Measurements from ENCODE around the gene MTURN. TPM values are rescaled to one million over a fixed set of nuclear protein-coding genes. Genes with fewer than 3 reads are reported as not detected.

MTURN gene
- total RNA-seq, 1 experiment from 2014 or later, result 7.5 TPM

DNA sequence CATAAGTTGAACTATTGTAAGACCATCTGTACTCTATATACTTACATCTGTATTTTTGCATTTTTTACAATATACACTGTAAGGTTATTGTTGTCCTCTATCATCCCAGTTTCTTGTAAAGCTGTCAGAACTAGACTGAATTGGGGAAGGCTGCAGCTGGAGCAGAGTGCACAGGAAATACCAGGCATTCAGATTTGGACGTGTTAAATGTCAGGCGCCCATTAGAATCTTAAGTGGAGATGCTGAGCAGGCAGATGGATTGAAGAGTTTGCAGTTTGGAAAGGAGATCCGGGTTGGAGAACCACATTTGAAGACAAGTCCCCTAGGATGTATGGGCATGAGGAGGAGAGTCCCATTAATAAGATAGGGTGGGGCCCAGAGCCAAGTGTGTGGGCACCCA, 40.4 kb downstream of the MTURN start:
- intact Hi-C loops (cut with micrococcal nuclease), result no loop called here

DNA sequence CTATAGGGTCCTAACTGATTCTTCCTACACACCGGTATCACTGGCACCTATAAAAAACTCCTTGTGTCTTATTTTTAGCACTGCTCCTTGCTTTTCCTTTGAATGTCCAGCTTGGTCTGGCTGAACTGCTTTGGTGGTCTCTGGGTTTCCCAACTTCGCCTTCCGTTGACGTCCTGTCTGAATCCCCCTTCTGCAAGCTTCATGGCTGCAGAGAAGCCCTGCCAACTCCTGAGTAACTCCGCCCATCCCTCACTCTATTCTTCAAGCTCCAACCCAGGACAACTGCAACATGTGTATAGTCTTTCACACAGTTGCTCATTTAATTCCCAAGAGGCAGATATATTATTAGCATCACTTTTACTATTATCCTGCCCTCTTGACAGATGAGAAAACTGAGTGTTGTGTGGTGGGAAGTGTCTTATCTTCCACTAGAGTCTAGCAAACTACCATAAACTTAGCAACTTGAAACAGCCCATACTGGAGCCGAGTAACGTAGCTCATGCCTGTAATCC, 40.9 kb downstream of the MTURN start:
- no peaks in the 10 kb centered on the region for H3K9me3 Mint-ChIP-seq (ENCODE audit: unreplicated experiment)
- ChIA-PET POLR2A (interaction anchor here (0.5 kb wide), 1 partner anchor 149 kb away, joined by 3 read pairs; the partner anchor contains the start of gene FKBP14), CTCF (interaction anchor here (0.6 to 1.5 kb wide), 7 partner anchors 10 to 379 kb away, joined by 3 to 6 read pairs (median 3); no protein-coding TSS in a partner anchor)
- peaks cover 23% of the 10 kb centered on the region for H3K4me1 Mint-ChIP-seq (ENCODE audit: insufficient read depth, unreplicated experiment)
- BruUV-seq (replicated peaks), result no TSS peak
- no peaks in the 10 kb centered on the region for H3K27me3 Mint-ChIP-seq (ENCODE audit: insufficient read depth, unreplicated experiment)
- no peak for DNase-seq (ENCODE audit: unreplicated experiment)
- TF ChIP-seq, protein P1, sequence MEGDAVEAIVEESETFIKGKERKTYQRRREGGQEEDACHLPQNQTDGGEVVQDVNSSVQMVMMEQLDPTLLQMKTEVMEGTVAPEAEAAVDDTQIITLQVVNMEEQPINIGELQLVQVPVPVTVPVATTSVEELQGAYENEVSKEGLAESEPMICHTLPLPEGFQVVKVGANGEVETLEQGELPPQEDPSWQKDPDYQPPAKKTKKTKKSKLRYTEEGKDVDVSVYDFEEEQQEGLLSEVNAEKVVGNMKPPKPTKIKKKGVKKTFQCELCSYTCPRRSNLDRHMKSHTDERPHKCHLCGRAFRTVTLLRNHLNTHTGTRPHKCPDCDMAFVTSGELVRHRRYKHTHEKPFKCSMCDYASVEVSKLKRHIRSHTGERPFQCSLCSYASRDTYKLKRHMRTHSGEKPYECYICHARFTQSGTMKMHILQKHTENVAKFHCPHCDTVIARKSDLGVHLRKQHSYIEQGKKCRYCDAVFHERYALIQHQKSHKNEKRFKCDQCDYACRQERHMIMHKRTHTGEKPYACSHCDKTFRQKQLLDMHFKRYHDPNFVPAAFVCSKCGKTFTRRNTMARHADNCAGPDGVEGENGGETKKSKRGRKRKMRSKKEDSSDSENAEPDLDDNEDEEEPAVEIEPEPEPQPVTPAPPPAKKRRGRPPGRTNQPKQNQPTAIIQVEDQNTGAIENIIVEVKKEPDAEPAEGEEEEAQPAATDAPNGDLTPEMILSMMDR (IDR thresholded peaks at IDR 0.05; ENCODE audit: unreplicated experiment), result no peak
- intact Hi-C loops (cut with micrococcal nuclease), result no loop called here
- H3K36me3 Mint-ChIP-seq (ENCODE audit: insufficient read depth, unreplicated experiment), result peaks cover 6% of the 10 kb centered on the region
- no peak overlapping the region for H3K4me3 Mint-ChIP-seq (ENCODE audit: unreplicated experiment)
- no peak overlapping the region for H3K27ac Mint-ChIP-seq (ENCODE audit: low read depth, unreplicated experiment)

More for the DNA sequence above, 40.4 kb downstream of the MTURN start:
- TF ChIP-seq, protein P1 (IDR thresholded peaks at IDR 0.05; ENCODE audit: unreplicated experiment), result no peak
- POLR2A ChIA-PET, result no interaction called here
- no TSS peak for BruUV-seq (replicated peaks)
- H3K36me3 Mint-ChIP-seq (ENCODE audit: insufficient read depth, unreplicated experiment), result peaks cover 6% of the 10 kb centered on the region
- no peak overlapping the region for H3K4me3 Mint-ChIP-seq (ENCODE audit: unreplicated experiment)
- CTCF ChIA-PET, result interaction anchor here (0.7 to 1.5 kb wide), 2 partner anchors 11 to 232 kb away, joined by 3 to 6 read pairs; no protein-coding TSS in a partner anchor
- no peaks in the 10 kb centered on the region for H3K27me3 Mint-ChIP-seq (ENCODE audit: insufficient read depth, unreplicated experiment)
- H3K27ac Mint-ChIP-seq (ENCODE audit: low read depth, unreplicated experiment), result no peak overlapping the region
- DNase-seq (ENCODE audit: unreplicated experiment), result no peak
- H3K9me3 Mint-ChIP-seq (ENCODE audit: unreplicated experiment), result no peaks in the 10 kb centered on the region
- H3K4me1 Mint-ChIP-seq (ENCODE audit: insufficient read depth, unreplicated experiment), result peaks cover 23% of the 10 kb centered on the region

DNA sequence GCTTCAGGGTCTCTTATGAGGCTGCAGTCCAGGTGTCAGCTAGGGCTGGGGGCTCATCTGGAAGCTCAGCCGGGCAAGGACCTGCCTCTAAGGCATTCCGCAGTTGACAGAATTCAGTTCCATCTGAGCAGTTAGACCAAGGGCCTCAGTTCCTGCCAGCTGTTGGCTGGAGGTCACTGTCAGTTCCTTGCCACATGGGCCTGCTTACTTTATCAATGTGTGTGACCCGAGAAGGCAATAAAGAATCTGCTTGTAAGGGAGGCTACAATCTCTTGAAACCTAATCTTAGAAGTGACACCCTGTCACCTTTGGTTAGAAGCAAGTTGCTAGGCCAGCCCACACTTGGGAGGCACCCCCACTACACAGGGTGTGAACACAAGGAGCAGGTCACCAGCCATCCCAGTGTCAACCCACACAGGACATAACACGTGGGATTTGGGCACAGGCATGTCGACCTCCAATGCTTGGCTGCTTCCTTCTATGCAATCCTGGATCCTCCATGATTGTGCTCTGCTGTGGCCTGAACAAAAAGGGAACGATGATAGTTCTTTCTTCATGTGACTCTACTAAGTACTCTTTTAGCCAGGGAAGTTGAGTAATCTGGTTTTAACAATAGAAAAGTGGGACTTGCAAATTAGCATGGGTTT, 41.8 kb downstream of the MTURN start:
- intact Hi-C loops (cut with micrococcal nuclease), result no loop called here
- Mint-ChIP-seq H3K27ac (ENCODE audit: low read depth, unreplicated experiment) (no peak overlapping the region), H3K4me1 (ENCODE audit: insufficient read depth, unreplicated experiment) (peaks cover 17% of the 10 kb centered on the region), H3K36me3 (ENCODE audit: insufficient read depth, unreplicated experiment) (peaks cover 6% of the 10 kb centered on the region), H3K9me3 (ENCODE audit: unreplicated experiment) (no peaks in the 10 kb centered on the region), H3K27me3 (ENCODE audit: insufficient read depth, unreplicated experiment) (no peaks in the 10 kb centered on the region), H3K4me3 (ENCODE audit: unreplicated experiment) (no peak overlapping the region)
- BruUV-seq (replicated peaks), result no TSS peak
- TF ChIP-seq, protein P1 (IDR thresholded peaks at IDR 0.05; ENCODE audit: unreplicated experiment), result no peak
- no peak for DNase-seq (ENCODE audit: unreplicated experiment)
- ChIA-PET CTCF (interaction anchor here (0.6 to 0.9 kb wide), 4 partner anchors 10 to 378 kb away, joined by 3 to 5 read pairs (median 3); no protein-coding TSS in a partner anchor), POLR2A (interaction anchor here (0.5 kb wide), 1 partner anchor 150 kb away, joined by 3 read pairs; the partner anchor contains the start of gene FKBP14)

DNA sequence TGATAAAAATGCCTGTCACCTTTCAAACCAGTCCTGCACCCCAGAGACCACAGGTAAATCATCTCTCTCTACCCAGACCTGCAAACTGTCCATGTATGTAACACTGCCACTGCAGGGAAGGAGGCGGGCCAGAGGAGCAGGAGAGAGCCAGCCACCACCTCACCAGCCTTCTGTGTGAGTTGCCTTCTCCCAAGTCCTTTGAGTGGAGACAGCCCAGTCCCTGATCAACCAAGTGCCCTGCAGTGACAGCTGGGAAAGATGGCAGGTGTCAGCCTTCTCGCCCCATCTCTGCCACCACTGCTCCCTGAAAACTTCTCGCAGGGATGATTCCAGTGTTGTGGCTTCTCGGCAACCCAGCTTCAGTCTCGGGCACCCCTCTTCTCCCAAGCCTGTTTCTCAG, 42.4 kb downstream of the MTURN start:
- ChIA-PET CTCF (no interaction called here), POLR2A (no interaction called here)
- Mint-ChIP-seq H3K36me3 (ENCODE audit: insufficient read depth, unreplicated experiment) (peaks cover 6% of the 10 kb centered on the region), H3K9me3 (ENCODE audit: unreplicated experiment) (no peaks in the 10 kb centered on the region), H3K4me1 (ENCODE audit: insufficient read depth, unreplicated experiment) (peaks cover 15% of the 10 kb centered on the region), H3K27me3 (ENCODE audit: insufficient read depth, unreplicated experiment) (no peaks in the 10 kb centered on the region), H3K27ac (ENCODE audit: low read depth, unreplicated experiment) (no peak overlapping the region), H3K4me3 (ENCODE audit: unreplicated experiment) (no peak overlapping the region)
- BruUV-seq (replicated peaks), result no TSS peak
- intact Hi-C loops (cut with micrococcal nuclease), result no loop called here
- no peak for DNase-seq (ENCODE audit: unreplicated experiment)
- TF ChIP-seq, protein P1 (IDR thresholded peaks at IDR 0.05; ENCODE audit: unreplicated experiment), result no peak
